HG03520 (cell line): Measurements from ENCODE around the gene TUBA4A.

ENCODE experiments used
- ATAC-seq: cut with Tn5 transposase; IDR thresholded peaks from one replicate; pipeline ENCODE4 v1.9.1; 2021; ENCODE audit warnings: mild to moderate bottlenecking, moderate library complexity; ENCODE audit not compliant: unreplicated experiment

Gene TUBA4A

DNA sequence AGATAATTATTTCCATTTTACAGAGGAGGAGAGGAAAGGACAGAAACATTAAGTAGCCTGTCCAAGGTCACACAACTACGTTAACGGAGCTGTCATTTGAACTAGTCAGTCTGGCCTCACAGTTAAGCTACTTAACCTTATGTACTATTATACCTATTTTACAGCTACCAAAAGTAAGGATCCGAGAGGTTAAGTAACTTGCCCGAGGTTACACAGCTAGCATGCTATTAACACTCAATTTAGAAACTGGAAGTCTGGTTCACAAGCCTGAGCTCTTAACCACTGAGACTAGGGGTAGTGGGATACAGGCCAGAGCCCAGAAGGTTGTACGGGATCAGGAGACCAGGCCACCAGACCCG lies 8.9 kb downstream of the TUBA4A start:
- ATAC-seq, result no peak

DNA sequence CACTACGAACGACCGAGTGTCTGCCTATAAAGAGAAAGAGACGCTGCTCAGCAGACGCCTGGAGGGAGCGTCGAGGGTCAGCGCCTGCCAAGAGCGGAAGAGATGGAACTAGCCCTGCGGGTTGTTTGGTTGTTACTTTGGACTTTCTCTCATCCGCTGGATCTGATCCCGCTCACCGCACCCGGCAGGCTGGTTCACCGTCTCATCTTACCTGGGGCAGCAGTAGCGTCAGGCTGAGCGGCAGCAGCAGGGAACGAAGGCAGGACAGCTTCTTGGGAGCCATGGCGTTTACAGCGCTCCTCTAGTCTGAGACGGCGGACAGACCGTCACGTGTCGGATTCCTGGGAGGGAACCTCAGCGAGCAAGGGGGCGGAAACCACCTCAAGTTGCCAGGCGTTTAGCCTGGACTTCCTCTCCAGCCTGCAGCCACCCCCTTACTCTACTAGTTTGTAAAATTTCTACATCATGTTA lies 10.4 kb downstream of the TUBA4A start:
- ATAC-seq, result no peak

DNA sequence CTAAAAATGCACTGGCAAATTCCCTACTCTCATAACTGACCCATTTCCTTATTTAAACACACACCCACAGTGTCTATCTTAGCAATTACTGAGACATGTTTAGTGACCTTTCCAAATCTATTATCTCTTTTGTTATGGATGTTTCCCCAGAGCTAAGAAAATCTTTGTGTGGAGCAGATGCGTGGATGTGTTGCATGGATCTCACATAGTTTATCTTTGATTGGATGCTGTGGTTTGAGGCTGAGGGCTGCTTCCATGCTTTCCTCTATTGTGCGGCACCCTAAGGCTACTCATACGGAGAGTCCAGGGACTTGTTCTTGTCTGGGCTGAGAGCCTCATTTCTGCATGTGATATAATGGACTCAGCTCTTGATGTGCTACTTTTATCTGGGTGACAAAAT lies 19.4 kb downstream of the TUBA4A start:
- no peak for ATAC-seq

DNA sequence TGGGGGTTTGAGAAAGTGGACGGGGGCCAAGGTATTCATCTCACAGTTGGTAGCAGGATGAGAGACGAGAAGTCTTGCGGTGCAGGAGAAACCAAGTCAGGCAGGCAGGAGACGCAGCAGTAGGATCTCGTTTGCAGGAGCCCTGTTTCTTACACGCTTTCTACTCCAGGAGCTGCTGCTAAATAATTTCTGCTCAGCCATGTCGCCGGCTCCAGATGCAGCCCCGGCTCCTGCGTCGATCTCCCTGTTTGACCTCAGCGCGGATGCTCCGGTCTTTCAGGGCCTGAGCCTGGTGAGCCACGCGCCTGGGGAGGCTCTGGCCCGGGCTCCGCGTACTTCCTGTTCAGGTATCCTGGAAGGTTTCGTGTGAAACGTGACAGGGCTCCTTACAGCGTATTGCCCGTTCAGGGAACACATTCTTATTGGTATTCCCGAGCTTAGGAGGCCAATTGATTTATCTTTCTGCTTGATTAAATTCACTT lies 23.6 kb downstream of the TUBA4A start:
- no peak for ATAC-seq

DNA sequence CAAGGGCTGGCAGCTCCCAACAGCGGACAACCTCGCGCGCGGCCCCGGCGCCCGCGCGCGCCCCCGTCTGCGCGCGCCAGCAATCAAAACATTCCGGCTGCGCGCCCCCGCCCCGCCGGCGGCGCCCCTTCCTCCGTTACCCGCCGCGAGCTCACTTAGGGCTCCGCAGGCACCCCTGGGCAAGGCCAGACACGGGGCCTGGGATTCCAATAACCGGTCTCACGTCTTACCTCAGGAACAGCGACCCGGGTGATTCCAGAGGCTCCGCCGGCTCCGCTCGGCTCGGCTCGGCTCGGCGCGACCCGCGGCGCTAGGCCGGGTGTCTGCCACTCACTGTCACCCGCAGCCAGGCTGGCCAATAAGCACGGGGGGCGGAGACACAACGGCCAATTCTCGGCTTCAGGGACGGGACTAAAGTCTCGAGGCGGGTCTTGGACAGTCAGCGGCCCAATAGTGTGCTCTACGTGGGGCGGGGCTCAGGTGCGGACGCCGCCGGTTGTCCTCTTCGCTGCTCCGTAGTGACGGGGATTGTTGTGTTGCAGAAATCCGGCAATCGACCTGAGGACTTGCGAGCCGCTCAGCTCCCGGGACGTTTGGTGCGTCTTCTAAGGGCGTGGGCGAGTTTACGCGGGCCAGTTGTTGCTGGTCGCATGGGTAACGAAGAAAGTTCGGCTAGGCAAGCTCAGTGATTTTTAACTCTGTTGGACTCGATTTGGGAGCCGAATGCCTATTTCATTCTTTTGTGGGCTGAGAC lies 24.2 kb downstream of the TUBA4A start, which contains the start of the genes ANKZF1 and ATG9A:
Gene ANKZF1 (plus strand): TSS at position 502 of the 754 bp plus-strand sequence. CDS start 452 bp downstream, outside the sequence.
Gene ATG9A (minus strand): TSS at position 332 of the 754 bp plus-strand sequence. CDS start 1,612 bp downstream, outside the sequence.
- peak; percentile 89 for ATAC-seq

DNA sequence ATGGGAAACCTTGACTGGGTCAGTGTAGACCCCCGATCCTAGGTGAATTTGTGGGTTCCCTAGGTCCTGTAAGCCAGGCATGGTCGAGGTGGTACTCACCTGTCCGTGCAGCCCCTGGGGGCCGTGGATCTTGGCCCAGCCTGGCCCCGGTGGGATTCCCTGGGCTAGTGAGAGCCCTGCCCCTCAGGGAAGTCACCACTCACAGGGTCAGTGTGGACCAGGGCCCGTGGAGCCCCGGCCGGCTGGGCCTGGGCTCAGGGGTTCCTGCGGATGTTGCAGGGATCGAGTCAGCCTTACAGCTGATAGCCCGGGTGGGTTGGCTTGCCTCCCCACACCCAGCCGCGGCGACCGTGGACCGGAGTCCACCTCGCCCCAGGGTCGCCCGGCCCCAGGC lies 24.8 kb downstream of the TUBA4A start:
- ATAC-seq, result no peak

DNA sequence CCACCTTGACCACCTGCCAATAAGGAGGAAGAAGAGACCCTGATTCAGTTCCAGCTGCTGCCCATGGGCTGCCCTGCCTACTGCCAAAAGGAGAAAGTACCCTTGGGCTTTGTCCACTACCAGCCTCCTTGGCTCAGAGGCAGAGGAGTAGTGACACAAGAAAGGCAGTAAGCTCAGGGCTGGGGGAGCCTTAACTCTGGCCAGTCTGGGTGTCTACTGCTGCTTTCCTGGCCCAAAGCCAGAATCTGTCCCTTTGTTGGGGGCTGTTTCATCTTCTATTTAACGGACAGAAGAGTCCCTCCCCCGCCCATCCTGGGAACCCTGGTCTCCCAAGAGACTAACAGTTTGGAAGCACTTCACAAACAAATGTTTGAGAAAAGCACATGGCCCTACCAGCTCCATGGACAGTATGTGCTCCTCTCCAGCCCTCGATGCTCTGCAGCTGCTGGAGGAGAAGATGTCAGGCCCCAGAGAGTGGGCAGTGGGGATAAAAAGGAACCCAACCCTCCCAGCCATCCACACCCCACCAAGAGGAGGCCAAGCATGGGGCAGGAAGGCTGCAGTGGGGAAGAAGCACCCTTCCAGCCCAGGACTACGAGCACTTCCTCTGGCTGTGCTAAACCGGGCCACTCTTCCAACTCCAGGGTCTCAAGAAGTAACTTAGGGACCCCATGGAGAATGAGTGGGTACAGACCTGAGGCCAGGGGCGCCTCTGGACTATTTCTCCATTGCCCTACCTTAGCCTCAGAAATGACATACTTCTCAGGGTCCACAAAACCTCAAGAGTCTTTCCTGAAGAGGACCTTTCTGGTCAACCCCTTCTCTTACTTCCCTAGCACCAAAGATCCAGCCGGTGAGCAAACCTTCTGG lies 25.4 kb downstream of the TUBA4A start:
- ATAC-seq, result no peak

DNA sequence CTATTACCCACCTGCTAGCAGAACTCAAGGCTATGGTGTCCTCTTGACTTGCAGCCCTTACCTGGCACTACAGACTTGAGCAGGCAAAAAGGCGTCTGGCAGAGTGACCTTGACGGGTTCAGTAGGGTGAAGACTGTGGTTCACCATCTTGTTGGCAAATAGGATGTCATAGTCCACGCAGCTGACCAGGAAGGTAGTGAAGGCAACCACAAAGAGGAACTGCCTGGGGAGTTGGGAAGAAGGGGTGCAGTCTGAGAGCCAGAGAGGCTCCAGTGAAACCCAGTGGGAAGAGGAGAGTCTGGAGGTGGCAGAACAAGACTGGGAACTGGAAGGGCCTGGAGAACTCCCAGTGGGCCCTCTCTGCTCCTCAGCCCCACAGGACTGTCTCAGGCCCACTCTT lies 28.4 kb downstream of the TUBA4A start:
- ATAC-seq, result no peak

DNA sequence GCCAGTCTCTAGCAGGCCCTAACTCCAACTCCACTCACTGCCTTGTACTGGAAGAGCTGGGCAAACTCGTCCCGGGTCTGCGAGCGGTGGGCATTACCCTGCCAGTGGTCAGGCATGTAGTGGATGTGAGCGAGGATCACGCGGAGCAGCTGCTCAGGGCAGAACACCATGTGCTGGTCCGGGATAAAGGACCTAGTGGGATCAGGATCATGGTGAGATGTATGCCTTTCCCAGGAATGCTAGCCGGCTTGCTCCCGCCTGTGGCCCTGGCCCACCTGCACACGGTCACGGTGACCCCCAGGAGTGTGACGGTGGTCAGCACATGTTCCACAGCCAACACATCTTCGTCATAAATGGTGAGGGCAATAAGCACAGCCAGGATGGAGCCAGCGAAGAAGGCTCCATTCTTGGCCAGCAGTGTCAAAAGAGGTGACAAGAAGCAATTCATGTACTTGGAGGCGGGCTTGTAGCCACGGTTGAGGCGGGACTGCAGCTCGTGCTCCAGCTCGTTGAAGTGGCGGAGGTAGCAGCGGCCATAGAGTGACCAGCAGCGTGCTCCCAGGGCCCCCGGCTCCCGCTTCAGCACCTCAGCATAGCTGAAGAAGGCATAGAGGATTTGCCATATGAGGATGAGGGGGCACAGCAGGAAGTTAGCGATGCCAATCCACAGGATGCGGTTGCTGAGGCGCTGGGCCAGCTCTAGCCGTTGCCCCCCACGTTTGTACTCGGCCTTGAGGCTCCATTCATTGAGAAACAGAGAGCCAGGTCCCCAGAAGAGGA lies 29.7 kb downstream of the TUBA4A start:
- ATAC-seq, result no peak

DNA sequence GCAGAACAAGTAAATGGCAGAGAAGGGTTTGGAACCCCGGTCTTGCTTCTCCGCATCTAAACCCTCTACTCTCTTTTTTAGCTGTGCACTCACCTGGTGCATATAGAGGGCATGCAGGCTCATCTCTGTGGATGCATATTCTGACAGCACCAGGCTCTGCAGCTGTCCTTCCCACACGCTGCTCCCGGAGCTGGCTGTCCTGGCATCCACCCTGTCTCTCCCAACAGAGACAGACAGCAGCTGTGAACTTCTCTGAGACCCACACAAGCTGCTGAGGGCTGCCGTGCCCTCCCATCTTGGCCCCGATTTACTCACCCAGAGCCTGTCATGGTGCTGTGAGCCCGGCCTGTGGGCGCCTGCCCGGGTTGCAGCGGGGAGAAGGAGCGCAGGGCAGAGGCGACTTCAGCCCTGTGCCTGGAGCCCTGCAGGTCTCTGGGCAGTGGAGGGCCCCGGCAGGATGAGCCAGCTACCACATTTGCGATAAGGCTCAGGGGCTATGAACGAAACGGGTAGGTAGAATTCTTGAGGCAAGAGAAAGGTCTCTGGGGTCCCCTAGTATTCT lies 31.7 kb downstream of the TUBA4A start:
- no peak for ATAC-seq

DNA sequence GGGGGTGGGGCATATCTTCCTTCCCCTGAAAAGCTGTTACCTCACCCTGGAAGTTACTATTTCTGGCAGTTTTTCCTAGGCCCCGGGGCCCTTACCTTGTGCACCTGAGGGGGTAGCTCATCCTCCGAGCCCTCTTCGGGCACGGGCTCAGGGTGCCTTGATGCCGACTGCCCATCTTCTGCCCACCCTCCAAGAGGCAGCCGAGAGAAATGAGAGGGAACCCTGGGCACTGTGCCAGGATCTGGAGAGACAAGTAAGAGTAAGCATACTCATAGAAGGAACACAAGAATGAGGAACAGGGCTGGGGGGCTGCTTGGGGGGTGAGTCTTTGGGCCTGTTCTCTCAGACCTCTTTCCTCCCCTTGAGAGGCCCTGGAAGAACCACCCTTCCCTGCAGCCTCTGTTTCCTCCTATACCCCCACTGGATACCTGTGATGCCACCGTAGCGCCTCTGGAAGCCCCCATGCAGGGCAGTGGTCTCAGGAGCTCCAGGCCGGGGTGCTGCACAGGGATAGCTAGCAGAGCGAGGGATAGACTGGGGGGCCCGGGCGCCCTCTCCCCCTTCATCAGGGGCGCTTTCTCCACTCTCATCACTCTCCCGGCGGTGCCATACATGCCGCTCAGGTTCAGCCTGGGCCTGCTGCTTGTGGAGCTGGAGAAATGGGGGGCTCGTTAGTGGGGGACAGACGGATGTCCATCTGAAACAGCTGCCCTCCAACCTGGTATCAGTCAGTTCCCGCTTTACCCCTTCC lies 32.9 kb downstream of the TUBA4A start:
- ATAC-seq, result no peak

DNA sequence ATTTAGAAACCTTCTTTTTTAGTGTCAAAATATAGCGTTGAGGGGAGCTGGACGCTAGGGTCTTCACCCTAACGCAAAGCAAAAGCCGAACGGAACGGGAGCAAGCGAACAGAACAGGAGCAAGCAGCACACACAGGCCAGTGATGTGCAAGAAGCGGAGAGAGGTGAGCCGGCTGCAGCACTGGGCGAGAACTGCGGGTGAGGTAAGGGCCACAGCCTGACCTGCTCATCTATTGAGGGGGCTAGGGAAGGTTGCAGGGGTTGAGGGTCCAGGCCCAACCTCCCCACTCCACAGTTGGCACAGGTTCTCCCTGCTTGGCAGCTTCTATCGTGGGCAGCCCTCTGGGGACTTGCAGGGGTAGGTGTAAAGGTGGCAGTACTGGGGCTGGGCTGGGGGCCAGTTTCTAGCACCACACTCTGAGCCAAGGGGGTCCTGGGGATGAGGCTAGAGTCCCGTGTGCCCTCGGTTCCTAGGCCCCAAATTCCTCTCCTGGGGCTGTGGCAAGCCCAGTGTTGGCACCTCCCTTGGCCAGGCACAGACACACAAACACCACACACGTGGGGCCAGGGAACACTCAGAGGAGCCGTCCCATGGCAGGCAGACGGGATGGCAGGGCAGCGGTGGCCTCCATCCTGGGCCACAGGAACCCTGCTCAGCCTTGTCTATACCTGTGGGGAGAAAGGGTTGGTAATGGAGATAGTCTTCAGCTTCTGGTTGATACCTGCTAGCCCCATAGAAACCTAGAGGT lies 33.8 kb downstream of the TUBA4A start:
- ATAC-seq, result no peak

DNA sequence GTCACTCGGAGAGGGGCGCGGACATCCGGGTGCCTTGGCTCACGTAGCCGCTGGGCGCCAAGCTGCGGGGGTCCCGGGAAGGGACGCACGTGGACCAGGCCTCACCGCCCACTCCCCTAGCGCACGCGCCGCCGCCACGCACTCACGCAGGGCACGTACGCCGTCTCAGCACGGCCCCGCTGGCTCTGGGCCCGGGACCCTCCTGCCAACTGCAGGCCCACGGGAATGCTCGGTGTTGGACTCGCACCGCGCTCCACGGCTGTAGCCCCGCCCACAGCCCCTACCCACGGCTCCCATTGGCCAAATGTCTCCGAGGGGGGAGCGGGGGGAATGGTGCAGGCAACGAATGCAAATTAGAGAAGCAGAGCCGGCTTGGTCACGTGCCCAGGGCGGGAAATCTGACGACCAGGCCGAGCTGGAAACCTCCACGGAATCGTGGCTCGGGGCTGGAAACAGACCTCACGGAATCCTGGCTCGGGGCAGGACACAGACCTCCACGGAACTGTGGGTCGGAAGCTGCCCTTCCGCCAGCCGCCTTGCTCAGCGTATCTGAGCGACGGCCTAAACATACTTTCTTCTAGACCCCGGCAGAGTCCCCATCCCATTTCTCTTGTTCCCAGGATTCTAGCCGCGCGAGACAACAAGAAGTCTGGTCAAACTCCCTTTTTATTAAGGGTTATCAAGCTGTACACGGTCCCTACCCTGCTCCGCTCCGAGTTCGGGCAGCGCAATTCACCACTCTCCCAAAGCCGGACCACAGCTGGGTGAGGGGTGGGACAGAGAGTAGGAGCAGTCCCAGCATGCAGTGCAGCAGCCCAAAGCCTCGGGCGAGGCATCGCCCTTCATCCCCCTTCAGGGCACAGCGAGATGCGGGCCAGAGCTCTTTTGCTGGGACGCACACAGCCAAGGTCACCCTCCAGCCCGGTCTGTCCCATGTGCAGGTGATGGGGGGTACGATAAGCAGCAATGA lies 34.7 kb downstream of the TUBA4A start, which contains the start of gene ABCB6:
Gene ABCB6 (minus strand): TSS at position 227 of the 970 bp plus-strand sequence. CDS start 285 bp downstream, outside the sequence.
- peak; percentile 53 for ATAC-seq

DNA sequence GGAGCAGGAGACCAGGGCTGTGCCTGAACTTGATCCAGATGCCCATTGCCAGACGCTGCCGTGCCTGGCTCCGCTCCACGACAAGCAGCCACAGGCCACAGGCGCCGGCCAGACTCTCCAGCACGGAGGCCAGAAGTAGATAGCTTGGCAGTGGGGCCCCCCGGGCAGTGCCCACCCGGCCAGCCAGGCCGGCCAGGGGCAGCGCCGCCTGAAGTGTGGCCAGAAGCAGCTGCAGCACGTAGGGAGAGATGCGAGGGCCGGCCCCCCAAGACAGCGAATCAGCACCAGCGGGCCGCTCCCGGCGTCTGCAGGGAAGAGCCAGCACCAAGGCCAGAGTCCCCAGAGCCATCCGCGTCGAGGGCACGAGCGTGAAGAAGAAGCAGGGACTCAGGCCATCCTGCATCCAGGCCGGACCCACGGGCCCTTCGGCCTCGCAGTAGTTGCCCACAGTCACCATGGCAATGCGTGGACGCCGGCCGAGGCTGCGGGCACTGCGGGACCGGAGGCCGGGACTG lies 35.4 kb downstream of the TUBA4A start:
- ATAC-seq, result peak; percentile 21

DNA sequence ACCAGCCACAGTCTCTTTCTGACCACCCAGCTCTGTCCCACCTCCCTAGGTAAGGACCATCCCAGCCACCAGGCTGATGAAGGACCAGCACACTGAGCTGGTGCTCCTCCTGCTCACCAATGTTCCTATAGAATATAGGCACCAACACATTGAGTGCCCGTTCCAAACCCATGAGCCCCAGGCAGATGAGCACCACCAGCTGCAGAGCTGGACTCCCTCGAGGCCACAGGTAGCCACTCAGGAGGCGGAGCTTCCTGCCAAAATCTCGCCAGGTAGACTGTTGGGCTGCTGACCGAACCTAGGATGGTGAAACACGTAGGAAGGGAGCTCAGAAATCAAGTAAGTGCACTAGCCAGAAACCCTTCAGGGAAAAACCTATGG lies 37.2 kb downstream of the TUBA4A start:
- ATAC-seq, result no peak

DNA sequence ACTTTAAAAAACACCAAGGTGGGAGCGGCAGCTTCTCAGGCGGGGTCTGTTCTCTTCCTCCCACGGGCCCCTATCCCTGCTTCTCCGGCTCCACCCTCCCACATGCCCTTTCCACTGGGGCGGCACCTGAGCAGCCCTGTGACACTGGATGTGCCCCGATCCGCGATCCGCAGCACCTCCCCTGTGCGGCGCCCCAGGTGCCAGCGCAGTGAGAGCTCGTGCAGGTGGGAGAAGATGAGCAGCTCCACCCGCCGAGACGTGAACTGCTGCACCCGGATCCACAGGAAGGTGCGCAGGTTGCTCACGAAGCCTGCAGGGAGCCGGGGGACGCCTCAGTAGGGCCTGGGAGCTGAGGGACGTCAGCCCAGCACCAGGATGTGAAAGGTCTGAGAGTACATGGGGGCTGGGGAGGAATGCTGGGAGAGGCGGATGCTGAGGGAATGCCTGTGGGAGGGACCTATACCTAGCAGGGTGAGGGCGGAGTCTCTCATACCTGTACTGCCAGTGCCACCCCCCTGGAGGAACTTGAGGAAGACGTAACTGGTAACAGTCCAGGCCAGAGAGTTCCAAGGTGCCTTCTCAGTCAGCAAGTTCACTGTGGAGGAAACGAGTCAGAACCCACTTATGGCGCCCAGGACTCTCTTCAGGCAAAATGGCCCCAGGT lies 37.7 kb downstream of the TUBA4A start:
- ATAC-seq, result no peak

DNA sequence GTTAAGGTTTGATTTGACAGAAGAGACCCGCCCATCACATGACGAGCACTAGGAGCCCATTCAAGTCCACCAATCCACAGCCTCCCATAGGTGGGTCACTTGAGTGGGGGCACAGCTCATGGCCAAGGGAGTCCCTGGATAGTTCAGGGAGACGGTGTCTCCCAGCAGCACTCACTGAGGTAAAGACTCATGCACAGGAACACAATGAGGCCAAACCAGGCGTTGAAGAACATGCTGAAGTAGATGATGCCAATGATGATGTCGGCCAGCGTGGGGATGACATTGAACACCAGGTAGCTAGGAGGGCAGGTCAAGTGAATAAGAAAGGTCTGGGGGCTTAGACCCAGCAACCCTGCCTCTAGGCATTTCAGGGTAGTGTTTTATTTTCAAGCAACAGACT lies 38.9 kb downstream of the TUBA4A start:
- ATAC-seq, result no peak
